Calu3 (cell line): Measurements from ENCODE around the gene TMEM254. TPM values are rescaled to one million over a fixed set of nuclear protein-coding genes. Genes with fewer than 3 reads are reported as not detected.

Experiments
- BruUV-seq: library from RNA; stranded (reverse); fragments of 400-500 nt; replicated peaks from 2 replicates; lab custom pipeline; 2021; lab: Mats Ljungman, UMichigan
- CTCF ChIA-PET: fragments of 300-600 bp; sonication (Branson Sonifier 250); formaldehyde crosslinking; loops from one replicate; lab custom pipeline; 2022; ENCODE audit warnings: antibody characterized with exemption; lab: Charles Lee
- DNase-seq: peaks from one replicate; pipeline ENCODE4 v3.0.0; 2022
- H3K27ac Mint-ChIP-seq: one replicate; pipeline ENCODE4 v1.8.0; 2022; ENCODE audit warnings: mixed read lengths; ENCODE audit not compliant: unreplicated experiment
- H3K27me3 Mint-ChIP-seq: one replicate; pipeline ENCODE4 v1.8.0; 2022; ENCODE audit warnings: mixed read lengths; ENCODE audit not compliant: unreplicated experiment
- H3K36me3 Mint-ChIP-seq: one replicate; pipeline ENCODE4 v1.8.0; 2022; ENCODE audit warnings: mild to moderate bottlenecking, moderate library complexity, mixed read lengths; ENCODE audit not compliant: insufficient read depth, unreplicated experiment
- H3K4me1 Mint-ChIP-seq: one replicate; pipeline ENCODE4 v1.8.0; 2022; ENCODE audit warnings: mild to moderate bottlenecking, low read depth, mixed read lengths; ENCODE audit not compliant: unreplicated experiment
- H3K4me3 Mint-ChIP-seq: one replicate; pipeline ENCODE4 v1.8.0; 2022; ENCODE audit warnings: mild to moderate bottlenecking, low read depth, moderate library complexity, mixed read lengths; ENCODE audit not compliant: unreplicated experiment
- H3K9me3 Mint-ChIP-seq: one replicate; pipeline ENCODE4 v1.8.0; 2022; ENCODE audit warnings: low read depth, mixed read lengths; ENCODE audit not compliant: unreplicated experiment
- intact Hi-C: fragments of 100-400 bp; cut with micrococcal nuclease; formaldehyde crosslinking; loops from one replicate; pipeline ENCODE4 v1.10.0; 2022; ENCODE audit not compliant: unreplicated experiment
- total RNA-seq: library from RNA; stranded (reverse); gene quantifications from 2 replicates; pipeline ENCODE4 v1.2.3, GENCODE V29; 2022
- TF ChIP-seq, protein P1 (sequence below): fragments of 200-600 bp; IDR thresholded peaks from one replicate; pipeline ENCODE4 v1.8.0; 2022; ENCODE audit warnings: antibody characterized with exemption; ENCODE audit not compliant: unreplicated experiment

Gene TMEM254
- total RNA-seq, 1 experiment from 2014 or later = 26.5 TPM

DNA sequence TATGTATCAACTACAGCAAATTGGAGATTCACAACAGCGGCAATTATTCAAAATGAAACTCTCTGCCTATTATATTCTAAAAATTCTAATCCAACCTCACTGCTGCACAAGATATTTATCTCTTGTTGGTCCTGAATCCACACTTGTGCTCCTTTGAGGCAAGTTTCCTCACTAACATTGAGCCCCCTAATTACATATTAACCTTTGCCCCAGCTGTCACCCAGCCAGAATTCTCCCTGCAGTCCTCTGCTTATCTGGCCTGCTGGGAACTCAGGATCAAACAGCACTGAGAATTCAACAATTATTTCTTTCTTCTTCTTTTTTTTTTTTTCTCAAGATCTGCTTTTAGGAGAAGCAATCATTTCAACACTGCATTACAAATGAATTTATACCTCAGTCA is 32.5 kb downstream of the TMEM254 start:
- Mint-ChIP-seq H3K4me3 (peak overlapping the region; percentile 32), H3K27me3 (peaks cover 34% of the 10 kb centered on the region), H3K9me3 (peaks cover 4% of the 10 kb centered on the region), H3K36me3 (no peaks in the 10 kb centered on the region), H3K4me1 (peaks cover 16% of the 10 kb centered on the region), H3K27ac (no peak overlapping the region)
- BruUV-seq = no TSS peak
- CTCF ChIA-PET = interaction anchor here (0.6 kb wide), 1 partner anchor 32 kb away, joined by 3 read pairs; no protein-coding TSS in a partner anchor
- no peak for DNase-seq
- TF ChIP-seq, protein P1, sequence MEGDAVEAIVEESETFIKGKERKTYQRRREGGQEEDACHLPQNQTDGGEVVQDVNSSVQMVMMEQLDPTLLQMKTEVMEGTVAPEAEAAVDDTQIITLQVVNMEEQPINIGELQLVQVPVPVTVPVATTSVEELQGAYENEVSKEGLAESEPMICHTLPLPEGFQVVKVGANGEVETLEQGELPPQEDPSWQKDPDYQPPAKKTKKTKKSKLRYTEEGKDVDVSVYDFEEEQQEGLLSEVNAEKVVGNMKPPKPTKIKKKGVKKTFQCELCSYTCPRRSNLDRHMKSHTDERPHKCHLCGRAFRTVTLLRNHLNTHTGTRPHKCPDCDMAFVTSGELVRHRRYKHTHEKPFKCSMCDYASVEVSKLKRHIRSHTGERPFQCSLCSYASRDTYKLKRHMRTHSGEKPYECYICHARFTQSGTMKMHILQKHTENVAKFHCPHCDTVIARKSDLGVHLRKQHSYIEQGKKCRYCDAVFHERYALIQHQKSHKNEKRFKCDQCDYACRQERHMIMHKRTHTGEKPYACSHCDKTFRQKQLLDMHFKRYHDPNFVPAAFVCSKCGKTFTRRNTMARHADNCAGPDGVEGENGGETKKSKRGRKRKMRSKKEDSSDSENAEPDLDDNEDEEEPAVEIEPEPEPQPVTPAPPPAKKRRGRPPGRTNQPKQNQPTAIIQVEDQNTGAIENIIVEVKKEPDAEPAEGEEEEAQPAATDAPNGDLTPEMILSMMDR = no peak
- intact Hi-C loops = no loop called here

DNA sequence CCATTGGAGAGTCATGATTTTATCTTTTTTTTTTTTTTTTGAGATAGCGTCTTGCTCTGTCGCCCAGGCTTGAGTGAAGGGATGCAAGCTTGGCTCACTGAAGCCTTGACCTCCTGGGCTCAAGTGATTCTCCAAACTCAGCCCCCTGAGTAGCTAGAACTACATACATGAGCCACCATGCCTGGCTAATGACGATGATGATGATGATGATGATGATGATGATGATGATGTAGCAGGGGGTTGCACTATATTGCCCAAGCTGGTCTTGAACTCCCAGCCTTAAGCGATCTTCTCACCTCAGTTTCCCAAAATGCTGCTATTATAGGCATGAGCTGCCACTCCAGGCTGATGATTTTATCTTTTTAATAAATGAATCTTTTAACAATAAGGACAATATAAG is 40.2 kb downstream of the TMEM254 start:
- no peak for DNase-seq
- Mint-ChIP-seq H3K36me3 (no peaks in the 10 kb centered on the region), H3K9me3 (no peaks in the 10 kb centered on the region), H3K4me3 (no peak overlapping the region), H3K27ac (no peak overlapping the region), H3K4me1 (no peaks in the 10 kb centered on the region), H3K27me3 (peaks cover 47% of the 10 kb centered on the region)
- intact Hi-C loops = no loop called here
- TF ChIP-seq, protein P1 = no peak
- BruUV-seq = no TSS peak
- CTCF ChIA-PET = interaction anchor here (0.7 kb wide), 1 partner anchor 9 kb away, joined by 3 read pairs; no protein-coding TSS in a partner anchor

DNA sequence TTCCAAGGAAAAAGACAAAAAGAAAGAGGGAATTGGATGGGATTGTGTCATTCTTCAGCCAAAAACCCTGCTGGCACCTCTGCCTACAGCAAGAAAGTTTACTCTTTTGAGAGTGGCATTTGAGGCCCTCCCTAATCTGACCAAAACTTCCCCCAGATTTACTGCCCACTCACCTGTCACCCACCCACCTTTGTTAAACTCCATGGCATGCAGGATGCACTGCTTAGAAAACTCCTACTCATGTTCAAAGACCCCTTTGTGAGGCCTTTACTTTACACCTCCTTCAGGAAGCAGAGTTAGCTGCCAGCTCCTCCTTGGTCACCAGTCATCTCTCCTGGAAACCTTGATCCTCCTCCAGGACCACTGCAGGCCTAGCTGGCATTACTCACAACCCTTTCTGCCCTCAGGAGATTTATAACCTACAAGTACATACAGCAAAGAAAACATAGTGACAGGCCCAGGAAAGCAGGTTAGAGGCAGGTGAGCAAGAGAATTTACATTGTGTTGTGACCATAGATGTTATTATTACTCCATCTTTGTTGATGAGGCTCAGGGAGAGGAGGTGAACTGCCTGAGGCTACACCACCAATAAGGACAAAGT is 43.7 kb downstream of the TMEM254 start:
- H3K4me1 Mint-ChIP-seq = no peaks in the 10 kb centered on the region
- DNase-seq = no peak
- no peak overlapping the region for H3K27ac Mint-ChIP-seq
- peaks cover 62% of the 10 kb centered on the region for H3K27me3 Mint-ChIP-seq
- intact Hi-C loops = loop anchor here (10.0 kb wide), 1 partner anchor 207 kb away; no protein-coding TSS in a partner anchor
- H3K36me3 Mint-ChIP-seq = no peaks in the 10 kb centered on the region
- no TSS peak for BruUV-seq
- TF ChIP-seq, protein P1 = no peak
- H3K4me3 Mint-ChIP-seq = no peak overlapping the region
- CTCF ChIA-PET = no interaction called here
- no peaks in the 10 kb centered on the region for H3K9me3 Mint-ChIP-seq

DNA sequence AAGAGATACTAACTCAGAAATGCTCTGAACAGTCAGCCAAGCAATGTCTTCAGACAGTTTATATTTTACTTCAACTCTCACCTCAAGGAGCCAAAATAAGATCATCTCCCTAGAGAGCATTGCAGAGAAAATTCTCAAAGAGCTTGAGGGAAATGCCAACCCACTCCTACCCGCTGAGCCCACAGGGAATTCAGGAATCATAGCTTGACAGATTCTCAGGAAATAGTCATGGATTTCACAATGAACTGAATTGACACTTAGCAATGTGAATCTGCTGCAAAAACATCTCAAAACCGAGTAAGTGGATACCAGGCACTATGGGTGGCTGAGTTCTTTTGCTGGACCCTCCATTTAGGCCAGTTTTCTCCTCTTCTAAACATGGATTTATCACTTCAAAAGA is 44.3 kb downstream of the TMEM254 start:
- no TSS peak for BruUV-seq
- H3K36me3 Mint-ChIP-seq = no peaks in the 10 kb centered on the region
- no peak overlapping the region for H3K4me3 Mint-ChIP-seq
- intact Hi-C loops = loop anchor here (10.0 kb wide), 1 partner anchor 208 kb away; no protein-coding TSS in a partner anchor
- H3K27me3 Mint-ChIP-seq = peaks cover 67% of the 10 kb centered on the region
- CTCF ChIA-PET = interaction anchor here (0.7 kb wide), 1 partner anchor 15 kb away, joined by 5 read pairs; no protein-coding TSS in a partner anchor
- DNase-seq = no peak
- no peaks in the 10 kb centered on the region for H3K4me1 Mint-ChIP-seq
- TF ChIP-seq, protein P1 = no peak
- H3K27ac Mint-ChIP-seq = no peak overlapping the region
- no peaks in the 10 kb centered on the region for H3K9me3 Mint-ChIP-seq
